Measurements from ENCODE around the gene TPT1.

- TF ChIP-seq, protein P1, sequence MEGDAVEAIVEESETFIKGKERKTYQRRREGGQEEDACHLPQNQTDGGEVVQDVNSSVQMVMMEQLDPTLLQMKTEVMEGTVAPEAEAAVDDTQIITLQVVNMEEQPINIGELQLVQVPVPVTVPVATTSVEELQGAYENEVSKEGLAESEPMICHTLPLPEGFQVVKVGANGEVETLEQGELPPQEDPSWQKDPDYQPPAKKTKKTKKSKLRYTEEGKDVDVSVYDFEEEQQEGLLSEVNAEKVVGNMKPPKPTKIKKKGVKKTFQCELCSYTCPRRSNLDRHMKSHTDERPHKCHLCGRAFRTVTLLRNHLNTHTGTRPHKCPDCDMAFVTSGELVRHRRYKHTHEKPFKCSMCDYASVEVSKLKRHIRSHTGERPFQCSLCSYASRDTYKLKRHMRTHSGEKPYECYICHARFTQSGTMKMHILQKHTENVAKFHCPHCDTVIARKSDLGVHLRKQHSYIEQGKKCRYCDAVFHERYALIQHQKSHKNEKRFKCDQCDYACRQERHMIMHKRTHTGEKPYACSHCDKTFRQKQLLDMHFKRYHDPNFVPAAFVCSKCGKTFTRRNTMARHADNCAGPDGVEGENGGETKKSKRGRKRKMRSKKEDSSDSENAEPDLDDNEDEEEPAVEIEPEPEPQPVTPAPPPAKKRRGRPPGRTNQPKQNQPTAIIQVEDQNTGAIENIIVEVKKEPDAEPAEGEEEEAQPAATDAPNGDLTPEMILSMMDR (IDR thresholded peaks at IDR 0.05; ENCODE audit: borderline replicate concordance, extremely low read depth, low read length, poor library complexity, severe bottlenecking) = no peak
- no peak for TF ChIP-seq EZH2 (IDR thresholded peaks at IDR 0.05; ENCODE audit: borderline replicate concordance, low read depth, low read length, severe bottlenecking)
Measured at GRCh38 chr13:45316996-45317395, 24.0 kb downstream of the TPT1 start.

Measured in DND-41 (cell line).